Endothelial cell of umbilical vein (primary cell): ENCODE measurements around the gene PDZD4.

Experiments used
- EZH2 ChIP-seq: IDR thresholded peaks from 2 replicates; pipeline ENCODE4 v1.6.1; 2012; ENCODE audit warnings: borderline replicate concordance, low read depth, mild to moderate bottlenecking, moderate library complexity, low read length, inconsistent platforms; ENCODE audit not compliant: severe bottlenecking
- JUN ChIP-seq: IDR thresholded peaks from 2 replicates; pipeline ENCODE4 v1.6.1; 2011; ENCODE audit warnings: borderline replicate concordance, low read depth; ENCODE audit not compliant: insufficient read length, insufficient read depth
- POLR2AphosphoS5 ChIP-seq: IDR thresholded peaks from 2 replicates; pipeline ENCODE4 v1.6.1; 2012; ENCODE audit warnings: low read depth, mild to moderate bottlenecking, control low read depth, low read length, moderate library complexity; ENCODE audit not compliant: insufficient read depth
- TF ChIP-seq, protein P1 (sequence below), 2 donors: IDR thresholded peaks; 1 replicate in 1 of 2; 2 replicates in 1 of 2; pipeline ENCODE4 v1.5.1; 2011; ENCODE audit warnings: low read length in 2 of 2, mild to moderate bottlenecking in 2 of 2, moderate library complexity in 2 of 2, control low read depth in 1 of 2, inconsistent platforms in 1 of 2, low read depth in 1 of 2; ENCODE audit not compliant: insufficient read depth in 1 of 2; ENCODE audit errors: extremely low read depth in 1 of 2
- TF ChIP-seq, protein P2 (sequence below): IDR thresholded peaks from 2 replicates; pipeline ENCODE4 v1.6.1; 2011; ENCODE audit not compliant: insufficient read depth, insufficient read length

DNA sequence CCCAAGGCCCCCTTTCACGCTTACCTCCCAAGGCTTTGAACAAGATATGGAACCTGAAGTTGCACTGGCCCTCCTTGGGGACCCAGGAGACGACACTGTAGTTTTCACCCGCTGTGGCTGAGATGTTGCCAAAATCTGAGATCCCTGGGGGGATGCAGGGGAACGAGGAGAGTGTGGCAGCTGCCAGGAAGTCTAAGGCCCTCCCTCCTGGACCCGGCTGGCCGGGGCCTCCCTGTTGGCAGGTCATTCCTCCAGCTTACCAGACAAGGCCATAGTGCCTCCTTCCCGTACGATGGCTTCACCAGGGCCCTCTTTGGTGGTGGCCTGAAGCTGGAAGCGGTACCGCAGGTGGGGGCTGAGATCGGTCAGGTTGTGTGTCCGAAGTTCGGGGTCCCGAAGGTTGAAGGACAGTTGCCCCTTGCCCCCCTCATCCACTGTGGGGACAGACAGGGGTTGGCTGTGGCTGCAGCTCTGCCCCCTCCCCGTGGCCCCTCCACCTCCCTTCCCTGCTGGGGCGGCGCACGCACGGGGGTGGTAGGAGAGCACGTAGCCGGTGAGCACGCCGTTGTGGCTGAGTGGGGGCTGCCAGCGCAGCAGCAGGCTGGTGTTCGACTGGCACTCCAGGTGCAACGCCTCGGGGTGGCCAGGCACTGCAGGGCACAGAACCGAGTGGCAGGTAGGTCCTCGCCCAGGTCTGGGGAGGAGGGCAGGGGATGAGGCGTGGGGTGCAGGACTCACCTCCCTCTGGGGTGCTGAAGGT, 34.4 kb upstream of the PDZD4 start:
- TF ChIP-seq POLR2AphosphoS5 (no peak), JUN (no peak), EZH2 (no peak)
- TF ChIP-seq, protein P1, sequence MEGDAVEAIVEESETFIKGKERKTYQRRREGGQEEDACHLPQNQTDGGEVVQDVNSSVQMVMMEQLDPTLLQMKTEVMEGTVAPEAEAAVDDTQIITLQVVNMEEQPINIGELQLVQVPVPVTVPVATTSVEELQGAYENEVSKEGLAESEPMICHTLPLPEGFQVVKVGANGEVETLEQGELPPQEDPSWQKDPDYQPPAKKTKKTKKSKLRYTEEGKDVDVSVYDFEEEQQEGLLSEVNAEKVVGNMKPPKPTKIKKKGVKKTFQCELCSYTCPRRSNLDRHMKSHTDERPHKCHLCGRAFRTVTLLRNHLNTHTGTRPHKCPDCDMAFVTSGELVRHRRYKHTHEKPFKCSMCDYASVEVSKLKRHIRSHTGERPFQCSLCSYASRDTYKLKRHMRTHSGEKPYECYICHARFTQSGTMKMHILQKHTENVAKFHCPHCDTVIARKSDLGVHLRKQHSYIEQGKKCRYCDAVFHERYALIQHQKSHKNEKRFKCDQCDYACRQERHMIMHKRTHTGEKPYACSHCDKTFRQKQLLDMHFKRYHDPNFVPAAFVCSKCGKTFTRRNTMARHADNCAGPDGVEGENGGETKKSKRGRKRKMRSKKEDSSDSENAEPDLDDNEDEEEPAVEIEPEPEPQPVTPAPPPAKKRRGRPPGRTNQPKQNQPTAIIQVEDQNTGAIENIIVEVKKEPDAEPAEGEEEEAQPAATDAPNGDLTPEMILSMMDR (IDR thresholded peaks at IDR 0.05; ENCODE audit: extremely low read depth in 1 of 2, insufficient read depth in 1 of 2, low read depth in 1 of 2, low read length in 2 of 2) = no peak
- TF ChIP-seq, protein P2, sequence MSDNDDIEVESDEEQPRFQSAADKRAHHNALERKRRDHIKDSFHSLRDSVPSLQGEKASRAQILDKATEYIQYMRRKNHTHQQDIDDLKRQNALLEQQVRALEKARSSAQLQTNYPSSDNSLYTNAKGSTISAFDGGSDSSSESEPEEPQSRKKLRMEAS = no peak
